ENCODE measurements around the gene PPP2R5A.

The PPP2R5A gene

GRCh38 chr1:212284744-212285684 is at the start of gene PPP2R5A:
TSS of gene PPP2R5A (plus strand) at chr1:212285410. CDS start at chr1:212286111, 701 bp downstream.
- peak; percentile 97 to 98 for DNase-seq (ENCODE audit: low read depth in 2 of 2)

DNA sequence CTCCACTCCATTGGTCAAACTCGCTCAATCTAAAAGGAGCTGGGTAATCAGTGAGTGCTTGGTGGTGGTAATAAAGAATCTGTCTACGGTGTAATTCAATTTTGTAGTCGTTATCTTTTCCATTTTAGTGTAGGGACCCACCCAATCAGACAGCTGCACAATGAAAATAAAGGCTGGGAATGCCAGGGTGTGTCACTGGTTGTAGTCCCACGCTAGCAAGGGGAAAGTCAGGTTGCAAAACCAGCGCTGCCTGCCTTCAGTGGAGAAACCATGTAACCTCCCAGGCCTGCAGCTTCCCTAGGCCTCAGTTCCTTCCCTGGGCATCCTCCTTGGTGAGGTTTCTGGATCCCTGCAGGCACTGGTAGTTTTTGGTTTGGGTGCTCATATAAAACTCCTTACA is 49.4 kb upstream of the PPP2R5A start:
- DNase-seq (ENCODE audit: low read depth in 2 of 2), result no peak

DNA sequence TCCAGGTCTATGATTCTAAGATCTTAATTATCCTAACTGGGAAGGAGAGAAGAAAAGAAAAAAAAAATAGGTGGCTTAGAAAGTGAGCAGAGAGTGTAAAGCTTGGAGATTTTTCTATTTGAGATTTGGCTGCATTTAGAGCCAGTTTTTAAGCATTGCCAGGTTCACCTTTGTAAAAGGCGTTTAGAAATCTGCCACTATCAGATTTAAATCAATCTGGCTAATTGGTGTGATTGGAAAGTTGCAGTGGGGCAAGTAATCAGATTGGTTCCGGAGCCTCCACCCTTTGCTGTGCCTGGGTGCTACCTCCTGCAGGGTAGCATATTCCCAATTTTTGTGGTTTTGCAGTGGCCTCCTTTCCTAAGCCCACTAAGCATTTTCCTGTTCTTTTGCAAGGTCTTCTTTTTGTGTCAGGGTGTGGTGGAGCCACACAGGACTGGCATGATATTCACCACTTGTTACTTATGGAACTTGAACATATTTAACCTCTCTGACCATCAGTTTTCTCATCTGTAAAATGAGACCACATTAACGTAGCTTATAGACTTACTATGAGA is 48.5 kb upstream of the PPP2R5A start:
- DNase-seq (ENCODE audit: low read depth in 2 of 2), result no peak

DNA sequence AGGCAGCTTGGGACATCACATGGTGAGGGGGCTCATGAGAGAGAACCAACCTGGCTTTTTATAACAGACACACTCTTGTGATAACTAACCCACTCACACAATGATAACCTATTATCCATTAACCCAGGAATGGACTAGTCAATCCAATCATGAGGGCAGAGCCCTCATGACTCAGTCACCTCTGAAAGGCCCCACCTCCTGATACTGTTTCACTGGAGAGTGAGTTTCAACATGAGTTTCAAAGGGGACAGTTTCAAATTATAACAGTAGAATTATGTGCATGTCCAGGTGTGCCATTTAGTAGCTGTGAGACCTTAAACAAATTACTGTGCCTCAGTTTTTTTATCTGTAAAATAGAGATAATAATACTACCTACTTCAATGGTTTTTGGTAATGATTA is 47.6 kb upstream of the PPP2R5A start:
- DNase-seq (ENCODE audit: low read depth in 2 of 2), result no peak

- DNase-seq (ENCODE audit: low read depth in 2 of 2), result no peak
These were observed 46.7 kb upstream of the PPP2R5A start for GRCh38 chr1:212238552-212238951.

GRCh38 chr1:212241501-212241900 is 43.7 kb upstream of the PPP2R5A start:
- no peak for DNase-seq (ENCODE audit: low read depth in 2 of 2)

- no peak for DNase-seq (ENCODE audit: low read depth in 2 of 2)
These were observed 43.3 kb upstream of the PPP2R5A start for GRCh38 chr1:212241957-212242287.

GRCh38 chr1:212242288-212242984 is 42.8 kb upstream of the PPP2R5A start:
- DNase-seq (ENCODE audit: low read depth in 2 of 2), result no peak

GRCh38 chr1:212242985-212243308 is 42.3 kb upstream of the PPP2R5A start:
- DNase-seq (ENCODE audit: low read depth in 2 of 2), result no peak

GRCh38 chr1:212244441-212244840 is 40.8 kb upstream of the PPP2R5A start:
- no peak for DNase-seq (ENCODE audit: low read depth in 2 of 2)

DNA sequence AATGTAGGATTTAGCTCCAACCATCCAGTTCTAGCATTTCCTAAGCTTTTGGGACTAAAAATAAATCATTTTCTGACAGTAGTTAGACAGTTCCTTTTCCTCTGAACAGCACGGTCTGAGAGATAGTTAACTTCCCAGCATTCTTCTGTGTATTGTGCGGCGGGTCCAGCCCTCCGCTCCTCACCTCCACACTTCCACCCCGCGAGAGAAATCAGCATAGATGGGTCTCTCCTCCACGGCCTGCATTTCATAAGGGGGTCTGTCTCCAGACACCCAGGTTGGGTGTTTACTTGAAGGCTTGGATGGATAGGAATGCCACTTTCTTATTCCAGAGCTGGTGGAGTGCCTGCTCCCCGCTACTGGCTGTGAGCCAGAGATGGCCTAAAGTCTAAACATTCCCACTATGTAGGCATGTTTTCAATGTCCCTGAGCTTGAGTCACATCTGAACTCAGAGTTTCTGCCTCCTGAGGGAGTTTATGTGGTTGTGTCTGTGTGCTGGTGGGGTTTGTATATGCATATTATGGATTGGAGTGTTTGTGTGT is 38.0 kb upstream of the PPP2R5A start:
- DNase-seq (ENCODE audit: low read depth in 2 of 2), result no peak

DNA sequence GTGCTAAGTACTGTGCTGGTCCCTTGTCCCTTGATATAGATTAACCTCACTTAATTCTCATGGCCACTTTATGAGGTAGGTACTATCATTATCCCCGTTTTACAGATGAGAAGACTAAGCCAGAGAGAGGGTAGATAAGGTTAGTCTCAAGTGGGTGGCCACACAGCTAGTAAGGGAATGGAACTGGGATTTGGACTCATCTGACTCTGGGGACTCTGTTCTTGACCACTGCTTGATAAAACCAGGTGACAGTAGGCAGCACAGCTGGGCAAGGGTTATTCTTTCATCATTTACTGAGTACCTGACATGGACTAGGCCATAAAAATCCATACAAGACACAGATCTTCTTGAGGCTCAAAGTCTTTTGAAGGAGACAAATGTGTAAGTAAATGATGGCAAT is 37.2 kb upstream of the PPP2R5A start:
- no peak for DNase-seq (ENCODE audit: low read depth in 2 of 2)

- no peak for DNase-seq (ENCODE audit: low read depth in 2 of 2)
These were observed 30.3 kb upstream of the PPP2R5A start for GRCh38 chr1:212254853-212255363.

GRCh38 chr1:212255705-212256307 is 29.4 kb upstream of the PPP2R5A start:
- no peak for DNase-seq (ENCODE audit: low read depth in 2 of 2)

DNA sequence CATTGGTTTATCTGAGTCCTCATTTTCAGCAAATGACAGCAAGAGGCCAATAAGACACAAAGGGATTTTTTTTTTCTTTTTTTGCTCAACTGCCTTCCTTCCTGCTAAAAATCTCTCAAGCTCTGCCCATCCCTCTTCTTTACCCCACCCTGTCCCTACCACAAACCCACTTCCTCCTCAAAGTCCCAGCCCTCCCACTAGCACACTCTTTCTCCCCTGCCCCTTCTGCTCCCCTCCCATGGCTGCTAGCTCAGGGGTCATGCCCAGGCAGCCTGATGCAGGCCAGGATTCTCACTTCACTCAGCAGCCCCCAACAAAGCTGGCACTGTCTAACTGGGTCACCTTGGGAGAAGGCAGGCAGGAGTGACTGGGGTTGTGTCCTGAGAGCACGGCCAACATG is 28.8 kb upstream of the PPP2R5A start:
- no peak for DNase-seq (ENCODE audit: low read depth in 2 of 2)

DNA sequence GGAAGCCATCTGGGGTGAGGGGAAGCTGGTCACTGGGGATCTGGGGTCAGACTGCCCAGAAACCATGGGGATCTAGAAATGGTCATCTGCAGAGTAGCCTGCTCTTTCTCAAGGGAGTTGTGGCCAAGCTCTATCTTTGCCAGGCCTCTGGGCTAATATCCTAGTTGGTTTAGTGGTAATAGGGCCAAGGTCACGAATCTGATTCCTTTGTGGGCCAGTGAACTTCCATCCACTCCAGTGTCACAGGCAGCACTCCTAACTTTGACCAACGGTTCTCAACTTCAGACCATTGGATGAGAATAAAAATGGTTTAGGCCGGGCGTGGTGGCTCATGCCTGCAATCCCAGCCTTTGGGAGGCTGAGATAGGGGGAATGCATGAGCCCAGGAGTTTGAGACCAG is 28.1 kb upstream of the PPP2R5A start:
- no peak for DNase-seq (ENCODE audit: low read depth in 2 of 2)

GRCh38 chr1:212259693-212260480 is 25.3 kb upstream of the PPP2R5A start:
- DNase-seq (ENCODE audit: low read depth in 2 of 2), result no peak

- no peak for DNase-seq (ENCODE audit: low read depth in 2 of 2)
These were observed 24.5 kb upstream of the PPP2R5A start for GRCh38 chr1:212260557-212261355.

GRCh38 chr1:212261361-212261929 is 23.8 kb upstream of the PPP2R5A start:
- no peak for DNase-seq (ENCODE audit: low read depth in 2 of 2)

- no peak for DNase-seq (ENCODE audit: low read depth in 2 of 2)
These were observed 18.2 kb upstream of the PPP2R5A start for GRCh38 chr1:212267017-212267416.

Data from stimulated activated CD4-positive, alpha-beta T cell treated with anti-CD3 and anti-CD28 coated beads, Interleukin-15, amount 100 ng/mL, for 48 hours (primary cell).